Testis (tissue), 3 donors: ENCODE data around the gene L3MBTL4. TPM values are rescaled to one million over a fixed set of nuclear protein-coding genes. Genes with fewer than 3 reads are reported as not detected.
"Not testable (repeated sequence)": the region's sequence is repeated elsewhere in the genome, so short reads cannot be mapped to it uniquely, and the experiment has no call there.

Experiments
- DNase-seq: peaks from one replicate; pipeline ENCODE4 v3.0.0-alpha.2; 2019
- H3K27ac ChIP-seq, 2 donors: fragments of 200-600 bp; sonication (generic); one replicate each; pipeline ENCODE4 v1.5.1; 2019
- H3K27me3 ChIP-seq: fragments of 200-600 bp; sonication (generic); one replicate; pipeline ENCODE4 v1.5.1; 2019
- H3K36me3 ChIP-seq: fragments of 200-600 bp; sonication (generic); one replicate; pipeline ENCODE4 v1.5.1; 2017; ENCODE audit warnings: low read depth; ENCODE audit errors: missing control alignments
- H3K4me1 ChIP-seq: fragments of 200-600 bp; sonication (generic); one replicate; pipeline ENCODE4 v1.5.1; 2019
- H3K4me3 ChIP-seq, 2 donors: fragments of 200-600 bp; sonication (generic); one replicate each; pipeline ENCODE4 v1.5.1; 2017 to 2019
- H3K9me3 ChIP-seq: fragments of 200-600 bp; sonication (generic); one replicate; pipeline ENCODE4 v1.5.1; 2017
- POLR2A ChIP-seq: fragments of 450-650 bp; IDR thresholded peaks from one replicate; pipeline ENCODE4 v1.6.1; 2017; ENCODE audit warnings: antibody characterized with exemption, mild to moderate bottlenecking, moderate library complexity
- WGBS, 2 donors: methylation state at CpG; one replicate each; pipeline ENCODE4 v1.1.5; 2018; 5-methylcytosine and 5-hydroxymethylcytosine counted together
- intact Hi-C: fragments of 100-400 bp; cut with DNase I; formaldehyde crosslinking; loops from one replicate; pipeline ENCODE4 v1.15.1; 2023; ENCODE audit warnings: low total_unique reads
- polyA plus RNA-seq: library from polyadenylated mRNA; stranded (reverse); fragments of 350-450 nt; fragmentation: Illumina TruSeq; extraction: RNeasy Lipid Tissue Mini Kit (QIAGEN cat#74804); gene quantifications from one replicate; pipeline ENCODE4 v1.2.3, GENCODE V29; 2014; ENCODE audit warnings: low read depth, low replicate concordance; ENCODE audit not compliant: insufficient read depth
- total RNA-seq, 2 donors: library from RNA; depleted of rRNA; stranded (reverse); fragments of >200 nt; gene quantifications; one replicate each; pipeline ENCODE4 v1.2.3, GENCODE V29; 2016
- TF ChIP-seq, protein P1 (sequence below), 3 experiments: fragments of 450-650 bp in 2 of 3; fragments of 200-600 bp in 1 of 3; sonication (generic) in 1 of 3; IDR thresholded peaks; one replicate each; pipeline ENCODE4 v1.5.1; 2016 to 2019; ENCODE audit warnings: antibody characterized with exemption in 3 of 3, mild to moderate bottlenecking in 2 of 3, moderate library complexity in 1 of 3

L3MBTL4 gene
- total and polyA plus RNA-seq, 3 donors from 2014 or later: 26.6 to 50.9 (median 46.2) TPM

DNA sequence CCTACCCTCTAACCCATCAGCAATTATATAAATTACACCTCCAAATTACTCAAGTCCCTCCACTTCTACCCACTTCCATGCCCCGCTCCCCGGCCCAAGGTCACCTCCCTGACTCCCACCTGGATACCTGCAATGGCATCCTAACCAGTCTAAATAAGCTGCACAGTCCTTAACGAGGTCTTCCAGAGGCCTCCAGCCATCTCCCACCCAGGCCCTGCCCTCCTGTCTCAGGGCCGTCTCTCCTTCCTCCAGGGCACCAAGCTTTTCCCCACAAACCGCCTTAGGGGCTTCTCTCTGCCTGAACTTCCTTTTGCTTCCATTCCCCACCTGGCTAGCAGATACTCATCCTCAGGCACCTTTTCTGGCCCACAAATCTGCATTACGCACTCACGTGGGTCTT is 4.8 kb downstream of the L3MBTL4 start:
- intact Hi-C loops: no loop called here
- peaks cover 19% of the 10 kb centered on the region for H3K4me1 ChIP-seq
- no peak for DNase-seq
- H3K27me3 ChIP-seq: no peaks in the 10 kb centered on the region
- H3K9me3 ChIP-seq: no peaks in the 10 kb centered on the region
- TF ChIP-seq, protein P1, sequence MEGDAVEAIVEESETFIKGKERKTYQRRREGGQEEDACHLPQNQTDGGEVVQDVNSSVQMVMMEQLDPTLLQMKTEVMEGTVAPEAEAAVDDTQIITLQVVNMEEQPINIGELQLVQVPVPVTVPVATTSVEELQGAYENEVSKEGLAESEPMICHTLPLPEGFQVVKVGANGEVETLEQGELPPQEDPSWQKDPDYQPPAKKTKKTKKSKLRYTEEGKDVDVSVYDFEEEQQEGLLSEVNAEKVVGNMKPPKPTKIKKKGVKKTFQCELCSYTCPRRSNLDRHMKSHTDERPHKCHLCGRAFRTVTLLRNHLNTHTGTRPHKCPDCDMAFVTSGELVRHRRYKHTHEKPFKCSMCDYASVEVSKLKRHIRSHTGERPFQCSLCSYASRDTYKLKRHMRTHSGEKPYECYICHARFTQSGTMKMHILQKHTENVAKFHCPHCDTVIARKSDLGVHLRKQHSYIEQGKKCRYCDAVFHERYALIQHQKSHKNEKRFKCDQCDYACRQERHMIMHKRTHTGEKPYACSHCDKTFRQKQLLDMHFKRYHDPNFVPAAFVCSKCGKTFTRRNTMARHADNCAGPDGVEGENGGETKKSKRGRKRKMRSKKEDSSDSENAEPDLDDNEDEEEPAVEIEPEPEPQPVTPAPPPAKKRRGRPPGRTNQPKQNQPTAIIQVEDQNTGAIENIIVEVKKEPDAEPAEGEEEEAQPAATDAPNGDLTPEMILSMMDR (IDR thresholded peaks at IDR 0.05): no peak
- no peak for TF ChIP-seq POLR2A
- WGBS, 2 donors: 88% methylated on average over 7 of the region's 7 CpGs
- H3K27ac ChIP-seq: no peak overlapping the region
- no peak overlapping the region for H3K4me3 ChIP-seq
- no peaks in the 10 kb centered on the region for H3K36me3 ChIP-seq

DNA sequence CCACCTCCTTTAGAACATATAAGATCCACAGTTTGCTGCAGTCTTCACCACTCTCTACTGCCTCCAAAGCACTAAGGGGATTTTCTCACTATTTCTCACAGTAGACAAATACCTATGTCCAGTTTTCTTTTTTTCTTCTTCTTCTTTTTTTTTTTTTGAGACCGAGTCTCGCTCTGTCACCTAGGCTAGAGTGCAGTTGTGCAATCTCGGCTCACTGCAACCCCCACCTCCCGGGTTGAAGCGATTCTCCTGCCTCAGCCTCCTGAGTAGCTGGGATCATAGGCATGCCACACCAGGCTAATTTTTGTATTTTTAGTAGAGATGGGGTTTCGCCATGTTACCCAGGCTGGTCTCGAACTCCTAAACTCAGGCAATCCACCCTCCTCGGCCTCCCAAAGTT is 6.2 kb downstream of the L3MBTL4 start:
- 94 to 96% methylated on average over 8 of the region's 8 CpGs for WGBS, 2 donors
- H3K27me3 ChIP-seq, H3K9me3 ChIP-seq, H3K27ac ChIP-seq, H3K36me3 ChIP-seq, H3K4me3 ChIP-seq, intact Hi-C loops, DNase-seq: not testable (repeated sequence)
- peaks cover 19% of the 10 kb centered on the region for H3K4me1 ChIP-seq

- H3K9me3 ChIP-seq: no peaks in the 10 kb centered on the region
- DNase-seq: no peak
- no peaks in the 10 kb centered on the region for H3K27me3 ChIP-seq
- 82 to 88% methylated on average over 8 of the region's 8 CpGs for WGBS, 2 donors
- H3K27ac ChIP-seq: peak overlapping the region; percentile 29 to 33
- no peaks in the 10 kb centered on the region for H3K36me3 ChIP-seq
- H3K4me1 ChIP-seq: peaks cover 19% of the 10 kb centered on the region
- TF ChIP-seq POLR2A: no peak
- TF ChIP-seq, protein P1 (IDR thresholded peaks at IDR 0.05): no peak
- intact Hi-C loops: no loop called here
- H3K4me3 ChIP-seq: no peak overlapping the region
These were observed 7.7 kb downstream of the L3MBTL4 start for GRCh38 chr18:6406910-6407470.

GRCh38 chr18:6406075-6406909 is 8.4 kb downstream of the L3MBTL4 start:
- H3K4me3 ChIP-seq: no peak overlapping the region
- no peaks in the 10 kb centered on the region for H3K36me3 ChIP-seq
- H3K4me1 ChIP-seq: peaks cover 19% of the 10 kb centered on the region
- intact Hi-C loops: no loop called here
- peak overlapping the region; percentile 29 to 33 for H3K27ac ChIP-seq
- DNase-seq: peak; percentile 28
- H3K27me3 ChIP-seq: no peaks in the 10 kb centered on the region
- no peaks in the 10 kb centered on the region for H3K9me3 ChIP-seq
- 38 to 55% methylated on average over 10 of the region's 10 CpGs for WGBS, 2 donors
- TF ChIP-seq, protein P1 (IDR thresholded peaks at IDR 0.05): no peak
- no peak for TF ChIP-seq POLR2A

DNA sequence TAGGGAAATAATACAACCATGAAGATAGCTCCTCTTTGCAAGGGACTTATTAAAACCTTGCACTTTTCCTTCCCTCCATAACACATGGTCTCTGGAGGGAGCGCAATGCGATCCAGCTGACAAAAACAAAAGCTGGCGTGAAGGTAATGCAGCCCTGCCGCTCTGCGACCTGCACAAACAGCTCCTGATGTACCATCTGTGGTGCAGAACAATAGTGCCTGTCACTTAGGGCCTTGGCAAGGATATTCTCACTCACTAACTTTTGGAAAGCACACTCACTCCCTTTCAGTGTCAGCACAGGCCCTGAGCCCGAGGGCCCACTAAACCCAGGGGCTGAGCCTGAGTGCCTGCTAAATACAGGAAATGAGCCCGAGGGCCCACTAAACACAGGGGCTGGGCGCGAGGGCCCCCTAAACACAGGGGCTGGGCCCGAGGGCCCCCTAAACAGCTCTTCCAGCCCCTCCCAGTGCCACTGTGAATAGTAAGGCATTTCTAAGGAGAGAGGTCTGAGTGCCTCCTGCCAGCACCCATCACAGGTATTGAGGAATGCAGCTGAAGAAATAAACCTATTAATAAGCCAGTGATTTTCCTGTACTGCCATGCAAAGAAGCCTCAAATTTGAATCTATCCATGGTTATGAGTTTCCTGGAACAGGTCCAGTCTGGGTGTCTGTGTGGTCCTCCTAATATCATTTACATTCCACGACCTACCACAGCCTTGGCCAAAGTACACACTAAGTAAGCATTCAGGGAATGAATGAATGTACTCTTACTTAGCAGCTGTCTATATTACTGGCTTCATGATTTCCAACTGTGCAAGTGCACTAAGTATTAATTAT is 9.3 kb downstream of the L3MBTL4 start:
- Histone ChIP-seq H3K4me3 (no peak overlapping the region), H3K9me3 (no peaks in the 10 kb centered on the region), H3K36me3 (no peaks in the 10 kb centered on the region), H3K27ac (peak overlapping the region; percentile 28 to 33), H3K27me3 (no peaks in the 10 kb centered on the region), H3K4me1 (peaks cover 19% of the 10 kb centered on the region)
- intact Hi-C loops: no loop called here
- WGBS, 2 donors: 50% methylated on average over 10 to 11 of the region's 11 CpGs
- no peak for DNase-seq
- TF ChIP-seq POLR2A: no peak
- TF ChIP-seq, protein P1 (IDR thresholded peaks at IDR 0.05): no peak
